ENCODE data around the gene CSTPP1. TPM values are rescaled to one million over a fixed set of nuclear protein-coding genes. Genes with fewer than 3 reads are reported as not detected.

CSTPP1 gene
- total and polyA plus RNA-seq, 2 donors (not counting 3 experiments of a cell fraction or from before 2014, with no cell fraction given), result 25.9 to 38.2 TPM

- CTCF ChIA-PET, result interaction anchor here (0.8 to 1.3 kb wide), 3 partner anchors 12 to 153 kb away, joined by 3 read pairs; partner anchors contain the start of gene DDB2
These were observed 266.0 kb downstream of the CSTPP1 start for GRCh38 chr11:47202576-47202975.

More at GRCh38 chr11:47202576-47202975, 266.0 kb downstream of the CSTPP1 start:
- Histone ChIP-seq H3K9me3 (replicated peaks; ENCODE audit: control insufficient read depth, insufficient read depth, low read length) (no peaks in the 10 kb centered on the region), H3K27me3 (ENCODE audit: control insufficient read depth in 2 of 2, insufficient read depth in 2 of 2, low read length in 2 of 2) (peaks cover 0 to 17% of the 10 kb centered on the region in 2 experiments), H3K79me2 (ENCODE audit: control insufficient read depth, insufficient read depth, low read length) (no peaks in the 10 kb centered on the region), H3K4me2 (ENCODE audit: insufficient read depth, low read length) (no peak overlapping the region), H2AFZ (ENCODE audit: low read depth, low read length) (no peak overlapping the region), H3K9ac (replicated peaks; ENCODE audit: extremely low read depth, insufficient read depth, low read length) (no peak overlapping the region), H3K36me3 (ENCODE audit: control insufficient read depth in 2 of 2, extremely low read depth in 1 of 2, insufficient read depth in 2 of 2, low read length in 2 of 2) (no peaks in the 10 kb centered on the region), H3K27ac (ENCODE audit: insufficient read depth, low read depth, low read length) (no peak overlapping the region), H3K4me1 (ENCODE audit: control insufficient read depth, extremely low read depth, insufficient read depth, low read length) (no peaks in the 10 kb centered on the region), H3K4me3 (replicated peaks in 1 of 3; ENCODE audit: insufficient read depth in 1 of 3, low read depth in 1 of 3, low read length in 3 of 3) (no peak overlapping the region), H4K20me1 (replicated peaks; ENCODE audit: control insufficient read depth, extremely low read depth, insufficient read depth, low read length) (no peaks in the 10 kb centered on the region), H3K9me1 (replicated peaks; ENCODE audit: control insufficient read depth, extremely low read depth, insufficient read depth, low read length) (no peaks in the 10 kb centered on the region)
- dilution Hi-C loops (cut with MboI; ENCODE audit: extremely low pct_ligation_motif_present, low sequenced_read_pairs), result no loop called here
- no TSS peak for BruUV-seq (replicated peaks)
- intact Hi-C loops (cut with micrococcal nuclease), result no loop called here
- no peak for FAIRE-seq
- POLR2A ChIA-PET, result no interaction called here
- DNase-seq (ENCODE audit: low read depth, low spot score), result no peak
- TF ChIP-seq JUN (IDR thresholded peaks at IDR 0.05; ENCODE audit: borderline replicate concordance, insufficient read depth, insufficient read length, low read depth) (no peak), POLR2AphosphoS5 (IDR thresholded peaks at IDR 0.05; ENCODE audit: insufficient read depth, low read depth, low read length) (no peak), POLR2A (IDR thresholded peaks at IDR 0.05; ENCODE audit: low read depth, low read length) (no peak), FOS (IDR thresholded peaks at IDR 0.05; ENCODE audit: borderline replicate concordance, insufficient read depth, low read length) (no peak), MYC (IDR thresholded peaks at IDR 0.05; ENCODE audit: low read depth, low read length) (no peak), EZH2 (IDR thresholded peaks at IDR 0.05; ENCODE audit: borderline replicate concordance, low read depth, low read length, severe bottlenecking) (no peak), GATA2 (IDR thresholded peaks at IDR 0.05; ENCODE audit: insufficient read depth, insufficient read length, low read depth, low read length) (no peak)
- TF ChIP-seq, protein P1, sequence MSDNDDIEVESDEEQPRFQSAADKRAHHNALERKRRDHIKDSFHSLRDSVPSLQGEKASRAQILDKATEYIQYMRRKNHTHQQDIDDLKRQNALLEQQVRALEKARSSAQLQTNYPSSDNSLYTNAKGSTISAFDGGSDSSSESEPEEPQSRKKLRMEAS (IDR thresholded peaks at IDR 0.05; ENCODE audit: insufficient read depth, insufficient read length), result no peak
- TF ChIP-seq, protein P2, sequence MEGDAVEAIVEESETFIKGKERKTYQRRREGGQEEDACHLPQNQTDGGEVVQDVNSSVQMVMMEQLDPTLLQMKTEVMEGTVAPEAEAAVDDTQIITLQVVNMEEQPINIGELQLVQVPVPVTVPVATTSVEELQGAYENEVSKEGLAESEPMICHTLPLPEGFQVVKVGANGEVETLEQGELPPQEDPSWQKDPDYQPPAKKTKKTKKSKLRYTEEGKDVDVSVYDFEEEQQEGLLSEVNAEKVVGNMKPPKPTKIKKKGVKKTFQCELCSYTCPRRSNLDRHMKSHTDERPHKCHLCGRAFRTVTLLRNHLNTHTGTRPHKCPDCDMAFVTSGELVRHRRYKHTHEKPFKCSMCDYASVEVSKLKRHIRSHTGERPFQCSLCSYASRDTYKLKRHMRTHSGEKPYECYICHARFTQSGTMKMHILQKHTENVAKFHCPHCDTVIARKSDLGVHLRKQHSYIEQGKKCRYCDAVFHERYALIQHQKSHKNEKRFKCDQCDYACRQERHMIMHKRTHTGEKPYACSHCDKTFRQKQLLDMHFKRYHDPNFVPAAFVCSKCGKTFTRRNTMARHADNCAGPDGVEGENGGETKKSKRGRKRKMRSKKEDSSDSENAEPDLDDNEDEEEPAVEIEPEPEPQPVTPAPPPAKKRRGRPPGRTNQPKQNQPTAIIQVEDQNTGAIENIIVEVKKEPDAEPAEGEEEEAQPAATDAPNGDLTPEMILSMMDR (IDR thresholded peaks at IDR 0.05; ENCODE audit: extremely low read depth in 1 of 2, insufficient read depth in 1 of 2, low read depth in 1 of 2, low read length in 2 of 2), result no peak

Data from endothelial cell of umbilical vein (primary cell).